HUES64 (cell line): ENCODE measurements around the gene IER3.

Source experiments
- H3K27ac ChIP-seq: 2 replicates; pipeline ENCODE4 v1.7.0; 2013; ENCODE audit warnings: low read depth, low read length, inconsistent platforms
- H3K27me3 ChIP-seq: 2 replicates; pipeline ENCODE4 v1.6.1; 2013; ENCODE audit warnings: mild to moderate bottlenecking, low read length; ENCODE audit not compliant: insufficient read depth
- H3K36me3 ChIP-seq: 2 replicates; pipeline ENCODE4 v1.6.1; 2013; ENCODE audit warnings: mild to moderate bottlenecking, low read length; ENCODE audit not compliant: insufficient read depth
- H3K4me1 ChIP-seq: 2 replicates; pipeline ENCODE4 v1.6.1; 2013; ENCODE audit warnings: mild to moderate bottlenecking, low read length, moderate library complexity; ENCODE audit not compliant: insufficient read depth
- H3K4me3 ChIP-seq: 2 replicates; pipeline ENCODE4 v1.5.1; 2013; ENCODE audit warnings: mild to moderate bottlenecking, low read length, moderate library complexity
- H3K9ac ChIP-seq: 2 replicates; pipeline ENCODE4 v1.6.1; 2013; ENCODE audit warnings: mild to moderate bottlenecking, low read depth, low read length
- H3K9me3 ChIP-seq: 2 replicates; pipeline ENCODE4 v1.6.1; 2013; ENCODE audit warnings: low read depth, low read length; ENCODE audit not compliant: insufficient read depth
- WGBS: fragments of 150-250, 120-280 bp; methylation state at CpG from one replicate; pipeline ENCODE4 v1.1.7; 2013; ENCODE audit warnings: missing lambda C conversion rate; 5-methylcytosine and 5-hydroxymethylcytosine counted together

Gene IER3

GRCh38 chr6:30711758-30712380 lies 32.5 kb downstream of the IER3 start:
- no peaks in the 10 kb centered on the region for H3K27me3 ChIP-seq
- WGBS: 100% methylated on average over 1 of the region's 1 CpG
- no peak overlapping the region for H3K27ac ChIP-seq
- no peak overlapping the region for H3K9ac ChIP-seq
- H3K36me3 ChIP-seq: peaks cover 82% of the 10 kb centered on the region
- no peaks in the 10 kb centered on the region for H3K9me3 ChIP-seq
- H3K4me1 ChIP-seq: no peaks in the 10 kb centered on the region
- H3K4me3 ChIP-seq: no peak overlapping the region

GRCh38 chr6:30709101-30709868 lies 35.1 kb downstream of the IER3 start:
- Histone ChIP-seq H3K9ac (no peak overlapping the region), H3K36me3 (peaks cover 92% of the 10 kb centered on the region), H3K27me3 (no peaks in the 10 kb centered on the region), H3K4me3 (no peak overlapping the region), H3K27ac (no peak overlapping the region), H3K9me3 (no peaks in the 10 kb centered on the region), H3K4me1 (no peaks in the 10 kb centered on the region)
- 100% methylated on average over 2 of the region's 2 CpGs for WGBS

- peaks cover 92% of the 10 kb centered on the region for H3K36me3 ChIP-seq
- no peak overlapping the region for H3K4me3 ChIP-seq
- H3K4me1 ChIP-seq: no peaks in the 10 kb centered on the region
- H3K27me3 ChIP-seq: no peaks in the 10 kb centered on the region
- no peak overlapping the region for H3K27ac ChIP-seq
- H3K9ac ChIP-seq: no peak overlapping the region
- H3K9me3 ChIP-seq: no peaks in the 10 kb centered on the region
- 88% methylated on average over 6 of the region's 6 CpGs for WGBS
Observed at GRCh38 chr6:30707281-30707850, 37.0 kb downstream of the IER3 start.

GRCh38 chr6:30705620-30706019 lies 38.7 kb downstream of the IER3 start:
- Histone ChIP-seq H3K36me3 (peaks cover 86% of the 10 kb centered on the region), H3K27me3 (no peaks in the 10 kb centered on the region), H3K4me1 (no peaks in the 10 kb centered on the region), H3K9ac (no peak overlapping the region), H3K9me3 (no peaks in the 10 kb centered on the region), H3K4me3 (no peak overlapping the region), H3K27ac (no peak overlapping the region)
- WGBS: 94% methylated on average over 4 of the region's 4 CpGs

GRCh38 chr6:30703821-30704220 lies 40.5 kb downstream of the IER3 start:
- Histone ChIP-seq H3K36me3 (peaks cover 83% of the 10 kb centered on the region), H3K4me3 (no peak overlapping the region), H3K4me1 (no peaks in the 10 kb centered on the region; the same call in 1 of the 2 replicates), H3K9me3 (no peaks in the 10 kb centered on the region), H3K27ac (no peak overlapping the region), H3K9ac (no peak overlapping the region), H3K27me3 (no peaks in the 10 kb centered on the region)
- 96% methylated on average over 4 of the region's 4 CpGs for WGBS

- Histone ChIP-seq H3K27ac (no peak overlapping the region), H3K4me3 (no peak overlapping the region), H3K9ac (no peak overlapping the region), H3K9me3 (no peaks in the 10 kb centered on the region), H3K36me3 (peaks cover 75% of the 10 kb centered on the region), H3K27me3 (no peaks in the 10 kb centered on the region), H3K4me1 (no peaks in the 10 kb centered on the region; the same call in 1 of the 2 replicates)
- WGBS: 98% methylated on average over 10 of the region's 10 CpGs
Observed at GRCh38 chr6:30703011-30703410, 41.3 kb downstream of the IER3 start.

GRCh38 chr6:30700340-30700739 lies 44.0 kb downstream of the IER3 start:
- H3K9ac ChIP-seq: no peak overlapping the region
- H3K36me3 ChIP-seq: peaks cover 54% of the 10 kb centered on the region
- 60% methylated on average over 4 of the region's 4 CpGs for WGBS
- H3K9me3 ChIP-seq: no peaks in the 10 kb centered on the region
- H3K27ac ChIP-seq: 0 out of 2 replicates have a peak overlapping the region, but pooled peaks have one; percentile 18
- H3K4me1 ChIP-seq: no peaks in the 10 kb centered on the region; the same call in 1 of the 2 replicates
- no peak overlapping the region for H3K4me3 ChIP-seq
- no peaks in the 10 kb centered on the region for H3K27me3 ChIP-seq

- H3K4me3 ChIP-seq: no peak overlapping the region
- WGBS: 92% methylated on average over 5 of the region's 5 CpGs
- peaks cover 3% of the 10 kb centered on the region; the same call in 1 of the 2 replicates for H3K4me1 ChIP-seq
- no peak overlapping the region for H3K9ac ChIP-seq
- H3K27me3 ChIP-seq: no peaks in the 10 kb centered on the region
- no peaks in the 10 kb centered on the region for H3K9me3 ChIP-seq
- peaks cover 18% of the 10 kb centered on the region for H3K36me3 ChIP-seq
- no peak overlapping the region for H3K27ac ChIP-seq
Observed at GRCh38 chr6:30696432-30696831, 47.9 kb downstream of the IER3 start.
